WTC11 (cell line): ENCODE results near the gene UTP4. TPM values are rescaled to one million over a fixed set of nuclear protein-coding genes. Genes with fewer than 3 reads are reported as not detected.

Source experiments
- ATAC-seq: fragments of 200-7000 bp; cut with Tn5 transposase; 2 replicates; pipeline ENCODE4 v1.10.0; 2021; ENCODE audit warnings: mild to moderate bottlenecking, moderate library complexity
- CTCF ChIA-PET: fragments of 300-600 bp; sonication (Branson Sonifier 250); formaldehyde crosslinking; loops from one replicate; lab custom pipeline; 2021; ENCODE audit warnings: antibody characterized with exemption; lab: Charles Lee
- POLR2A ChIA-PET: fragments of 350-600 bp; sonication (Branson Sonifier 250); formaldehyde crosslinking; loops from one replicate; lab custom pipeline; 2021; ENCODE audit warnings: antibody characterized with exemption; lab: Charles Lee
- DNase-seq: peaks from one replicate; pipeline ENCODE4 v3.0.0; 2021; ENCODE audit warnings: low spot score
- H3K27ac Mint-ChIP-seq: 2 replicates; pipeline ENCODE4 v1.8.0; 2021; ENCODE audit warnings: mixed read lengths
- H3K27me3 Mint-ChIP-seq: 2 replicates; pipeline ENCODE4 v1.8.0; 2021; ENCODE audit warnings: low read depth, mild to moderate bottlenecking, moderate library complexity, mixed read lengths
- H3K36me3 Mint-ChIP-seq: 2 replicates; pipeline ENCODE4 v1.8.0; 2021; ENCODE audit warnings: mixed read lengths
- H3K4me1 Mint-ChIP-seq: 2 replicates; pipeline ENCODE4 v1.8.0; 2022; ENCODE audit warnings: mixed read lengths
- H3K4me3 Mint-ChIP-seq: 2 replicates; pipeline ENCODE4 v1.8.0; 2021; ENCODE audit warnings: mild to moderate bottlenecking, moderate library complexity, mixed read lengths
- H3K9me3 Mint-ChIP-seq: 2 replicates; pipeline ENCODE4 v1.8.0; 2021; ENCODE audit warnings: mixed read lengths
- ATF3 ChIP-seq: sonication (generic); formaldehyde crosslinking; conservative IDR thresholded peaks from 2 replicates; pipeline ENCODE4 v1.8.1; 2022; ENCODE audit warnings: mild to moderate bottlenecking, missing genetic modification reagents
- EMX1 ChIP-seq: fragments of 250-450 bp; sonication (Bioruptor Pico); IDR thresholded peaks from 2 replicates; pipeline ENCODE4 v1.8.0; 2021; ENCODE audit warnings: mild to moderate bottlenecking
- FOXJ3 ChIP-seq: sonication (generic); formaldehyde crosslinking; IDR thresholded peaks from 2 replicates; pipeline ENCODE4 v1.9.0; 2021; ENCODE audit warnings: missing genetic modification reagents, mild to moderate bottlenecking, borderline replicate concordance
- GTF2I ChIP-seq: fragments of 250-450 bp; sonication (Bioruptor Pico); conservative IDR thresholded peaks from 2 replicates; pipeline ENCODE4 v1.4.0; 2021; ENCODE audit warnings: mild to moderate bottlenecking
- HMGA2 ChIP-seq: fragments of 250-450 bp; sonication (Bioruptor Pico); IDR thresholded peaks from 2 replicates; pipeline ENCODE4 v1.4.0; 2021; ENCODE audit warnings: mild to moderate bottlenecking, moderate library complexity
- JUN ChIP-seq: sonication (generic); formaldehyde crosslinking; IDR thresholded peaks from 2 replicates; pipeline ENCODE4 v1.8.0; 2023; ENCODE audit warnings: mild to moderate bottlenecking, missing genetic modification reagents
- MYBL2 ChIP-seq: sonication (generic); formaldehyde crosslinking; IDR thresholded peaks from 2 replicates; pipeline ENCODE4 v1.8.1; 2023; ENCODE audit warnings: mild to moderate bottlenecking, moderate library complexity, missing genetic modification reagents
- NFATC4 ChIP-seq: fragments of 250-450 bp; sonication (Bioruptor Pico); IDR thresholded peaks from 2 replicates; pipeline ENCODE4 v1.9.0; 2021; ENCODE audit warnings: mild to moderate bottlenecking
- NR3C1 ChIP-seq: sonication (generic); formaldehyde crosslinking; conservative IDR thresholded peaks from 2 replicates; pipeline ENCODE4 v1.8.1; 2023; ENCODE audit warnings: low read depth, mild to moderate bottlenecking, missing genetic modification reagents
- PRRX2 ChIP-seq: fragments of 250-450 bp; sonication (Bioruptor Pico); IDR thresholded peaks from 2 replicates; pipeline ENCODE4 v1.8.0; 2021; ENCODE audit warnings: mild to moderate bottlenecking
- RORB ChIP-seq: fragments of 250-450 bp; sonication (Bioruptor Pico); IDR thresholded peaks from 2 replicates; pipeline ENCODE4 v1.9.0; 2021; ENCODE audit warnings: mild to moderate bottlenecking
- ZNF138 ChIP-seq: sonication (generic); formaldehyde crosslinking; conservative IDR thresholded peaks from 2 replicates; pipeline ENCODE4 v1.8.1; 2022; ENCODE audit warnings: mild to moderate bottlenecking, moderate library complexity, missing genetic modification reagents
- ZNF219 ChIP-seq: sonication (generic); formaldehyde crosslinking; IDR thresholded peaks from 2 replicates; pipeline ENCODE4 v1.8.0; 2023; ENCODE audit warnings: missing genetic modification reagents, mild to moderate bottlenecking, borderline replicate concordance
- ZNF423 ChIP-seq: fragments of 250-450 bp; sonication (Bioruptor Pico); IDR thresholded peaks from 2 replicates; pipeline ENCODE4 v2.1.2; 2022; ENCODE audit warnings: mild to moderate bottlenecking, moderate library complexity
- total RNA-seq: library from RNA; stranded (reverse); gene quantifications from 3 replicates; pipeline ENCODE4 v1.2.3, GENCODE V29; 2021
- TF ChIP-seq, protein P1 (sequence below): sonication (generic); formaldehyde crosslinking; IDR thresholded peaks from 2 replicates; pipeline ENCODE4 v1.8.1; 2022; ENCODE audit warnings: mild to moderate bottlenecking, moderate library complexity, missing genetic modification reagents
- TF ChIP-seq, protein P2 (sequence below): sonication (generic); formaldehyde crosslinking; IDR thresholded peaks from 2 replicates; pipeline ENCODE4 v1.8.1; 2023; ENCODE audit warnings: mild to moderate bottlenecking, missing genetic modification reagents, moderate library complexity
- TF ChIP-seq, protein P3 (sequence below): sonication (generic); formaldehyde crosslinking; IDR thresholded peaks from 2 replicates; pipeline ENCODE4 v1.8.0; 2023; ENCODE audit warnings: mild to moderate bottlenecking, missing genetic modification reagents
- TF ChIP-seq, protein P4 (sequence below): fragments of 250-450 bp; sonication (Bioruptor Pico); conservative IDR thresholded peaks from 2 replicates; pipeline ENCODE4 v1.9.0; 2021; ENCODE audit warnings: mild to moderate bottlenecking
- TF ChIP-seq, protein P5 (sequence below): sonication (generic); formaldehyde crosslinking; IDR thresholded peaks from 2 replicates; pipeline ENCODE4 v1.8.0; 2022; ENCODE audit warnings: mild to moderate bottlenecking, missing genetic modification reagents

The UTP4 gene
- total RNA-seq, 1 experiment from 2014 or later, result 85.7 TPM

DNA sequence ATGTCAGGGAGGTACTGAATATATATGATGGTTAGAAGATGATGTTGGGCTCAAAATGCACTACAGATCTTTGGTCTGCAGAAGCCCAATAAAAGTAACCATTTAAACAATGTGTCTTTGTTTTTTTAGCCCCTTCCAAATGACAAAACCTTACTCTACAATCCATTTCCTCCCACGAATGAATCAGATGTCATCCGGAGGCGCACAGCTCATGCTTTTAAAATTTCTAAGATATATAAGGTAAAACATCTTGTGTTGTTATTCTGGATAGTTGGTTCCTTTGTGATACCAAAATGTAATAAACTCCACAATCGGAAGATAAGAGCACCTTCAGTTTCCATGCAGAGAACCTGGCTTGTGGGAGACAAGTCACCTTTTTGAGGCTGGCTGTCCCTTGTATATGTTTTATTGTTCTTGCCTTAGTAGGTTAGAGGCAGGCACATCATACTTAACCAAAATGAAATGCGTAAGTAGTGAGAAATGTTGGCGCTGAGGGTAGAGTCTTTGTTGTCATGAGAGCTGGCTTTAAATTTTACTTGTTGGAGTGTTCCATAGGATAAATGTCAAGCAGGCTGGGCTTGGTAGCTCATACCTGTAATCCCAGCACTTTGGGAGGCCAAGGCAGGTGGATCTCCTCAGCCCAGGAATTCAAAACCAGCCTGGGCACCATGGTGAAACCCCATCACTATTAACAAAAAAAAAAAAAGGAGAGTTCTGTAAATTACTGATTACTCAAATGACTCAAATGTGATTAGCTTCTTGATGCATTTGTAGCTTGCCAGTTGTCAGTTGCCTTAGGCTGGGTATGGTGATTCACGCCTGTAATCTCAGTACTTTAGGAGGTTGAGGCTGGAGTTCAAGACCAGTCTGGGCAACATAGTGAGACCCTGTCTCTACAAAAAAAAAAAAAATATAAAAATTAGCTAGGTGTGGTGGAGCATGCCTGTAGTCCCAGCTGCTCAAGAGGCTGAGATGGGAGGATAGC lies 34.8 kb downstream of the UTP4 start:
- DNase-seq (no peak), ATAC-seq (no peak)
- Mint-ChIP-seq H3K27me3 (no peaks in the 10 kb centered on the region), H3K27ac (no peak overlapping the region; the same call in 1 of the 2 replicates), H3K4me1 (peaks cover 12% of the 10 kb centered on the region), H3K9me3 (no peaks in the 10 kb centered on the region), H3K36me3 (peaks cover 62% of the 10 kb centered on the region), H3K4me3 (no peak overlapping the region)
- TF ChIP-seq HMGA2 (CRISPR knock-in tag), result no peak
- no peak for TF ChIP-seq NR3C1 (CRISPR knock-in tag)
- no peak for TF ChIP-seq RORB
- TF ChIP-seq EMX1 (CRISPR knock-in tag), result no peak
- no peak for TF ChIP-seq GTF2I (CRISPR knock-in tag)
- TF ChIP-seq ZNF423, result no peak
- no peak for TF ChIP-seq JUN (CRISPR knock-in tag)
- TF ChIP-seq ATF3 (CRISPR knock-in tag), result no peak
- no peak for TF ChIP-seq ZNF138 (CRISPR knock-in tag)
- TF ChIP-seq FOXJ3 (CRISPR knock-in tag), result no peak
- TF ChIP-seq, protein P1, sequence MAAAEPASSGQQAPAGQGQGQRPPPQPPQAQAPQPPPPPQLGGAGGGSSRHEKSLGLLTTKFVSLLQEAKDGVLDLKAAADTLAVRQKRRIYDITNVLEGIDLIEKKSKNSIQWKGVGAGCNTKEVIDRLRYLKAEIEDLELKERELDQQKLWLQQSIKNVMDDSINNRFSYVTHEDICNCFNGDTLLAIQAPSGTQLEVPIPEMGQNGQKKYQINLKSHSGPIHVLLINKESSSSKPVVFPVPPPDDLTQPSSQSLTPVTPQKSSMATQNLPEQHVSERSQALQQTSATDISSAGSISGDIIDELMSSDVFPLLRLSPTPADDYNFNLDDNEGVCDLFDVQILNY (CRISPR knock-in tag), result no peak
- TF ChIP-seq, protein P2, sequence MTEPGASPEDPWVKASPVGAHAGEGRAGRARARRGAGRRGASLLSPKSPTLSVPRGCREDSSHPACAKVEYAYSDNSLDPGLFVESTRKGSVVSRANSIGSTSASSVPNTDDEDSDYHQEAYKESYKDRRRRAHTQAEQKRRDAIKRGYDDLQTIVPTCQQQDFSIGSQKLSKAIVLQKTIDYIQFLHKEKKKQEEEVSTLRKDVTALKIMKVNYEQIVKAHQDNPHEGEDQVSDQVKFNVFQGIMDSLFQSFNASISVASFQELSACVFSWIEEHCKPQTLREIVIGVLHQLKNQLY (CRISPR knock-in tag), result no peak
- TF ChIP-seq MYBL2 (CRISPR knock-in tag), result no peak
- no peak for TF ChIP-seq PRRX2
- no peak for TF ChIP-seq ZNF219 (CRISPR knock-in tag)
- TF ChIP-seq, protein P3, sequence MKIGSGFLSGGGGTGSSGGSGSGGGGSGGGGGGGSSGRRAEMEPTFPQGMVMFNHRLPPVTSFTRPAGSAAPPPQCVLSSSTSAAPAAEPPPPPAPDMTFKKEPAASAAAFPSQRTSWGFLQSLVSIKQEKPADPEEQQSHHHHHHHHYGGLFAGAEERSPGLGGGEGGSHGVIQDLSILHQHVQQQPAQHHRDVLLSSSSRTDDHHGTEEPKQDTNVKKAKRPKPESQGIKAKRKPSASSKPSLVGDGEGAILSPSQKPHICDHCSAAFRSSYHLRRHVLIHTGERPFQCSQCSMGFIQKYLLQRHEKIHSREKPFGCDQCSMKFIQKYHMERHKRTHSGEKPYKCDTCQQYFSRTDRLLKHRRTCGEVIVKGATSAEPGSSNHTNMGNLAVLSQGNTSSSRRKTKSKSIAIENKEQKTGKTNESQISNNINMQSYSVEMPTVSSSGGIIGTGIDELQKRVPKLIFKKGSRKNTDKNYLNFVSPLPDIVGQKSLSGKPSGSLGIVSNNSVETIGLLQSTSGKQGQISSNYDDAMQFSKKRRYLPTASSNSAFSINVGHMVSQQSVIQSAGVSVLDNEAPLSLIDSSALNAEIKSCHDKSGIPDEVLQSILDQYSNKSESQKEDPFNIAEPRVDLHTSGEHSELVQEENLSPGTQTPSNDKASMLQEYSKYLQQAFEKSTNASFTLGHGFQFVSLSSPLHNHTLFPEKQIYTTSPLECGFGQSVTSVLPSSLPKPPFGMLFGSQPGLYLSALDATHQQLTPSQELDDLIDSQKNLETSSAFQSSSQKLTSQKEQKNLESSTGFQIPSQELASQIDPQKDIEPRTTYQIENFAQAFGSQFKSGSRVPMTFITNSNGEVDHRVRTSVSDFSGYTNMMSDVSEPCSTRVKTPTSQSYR (CRISPR knock-in tag), result no peak
- TF ChIP-seq, protein P4, sequence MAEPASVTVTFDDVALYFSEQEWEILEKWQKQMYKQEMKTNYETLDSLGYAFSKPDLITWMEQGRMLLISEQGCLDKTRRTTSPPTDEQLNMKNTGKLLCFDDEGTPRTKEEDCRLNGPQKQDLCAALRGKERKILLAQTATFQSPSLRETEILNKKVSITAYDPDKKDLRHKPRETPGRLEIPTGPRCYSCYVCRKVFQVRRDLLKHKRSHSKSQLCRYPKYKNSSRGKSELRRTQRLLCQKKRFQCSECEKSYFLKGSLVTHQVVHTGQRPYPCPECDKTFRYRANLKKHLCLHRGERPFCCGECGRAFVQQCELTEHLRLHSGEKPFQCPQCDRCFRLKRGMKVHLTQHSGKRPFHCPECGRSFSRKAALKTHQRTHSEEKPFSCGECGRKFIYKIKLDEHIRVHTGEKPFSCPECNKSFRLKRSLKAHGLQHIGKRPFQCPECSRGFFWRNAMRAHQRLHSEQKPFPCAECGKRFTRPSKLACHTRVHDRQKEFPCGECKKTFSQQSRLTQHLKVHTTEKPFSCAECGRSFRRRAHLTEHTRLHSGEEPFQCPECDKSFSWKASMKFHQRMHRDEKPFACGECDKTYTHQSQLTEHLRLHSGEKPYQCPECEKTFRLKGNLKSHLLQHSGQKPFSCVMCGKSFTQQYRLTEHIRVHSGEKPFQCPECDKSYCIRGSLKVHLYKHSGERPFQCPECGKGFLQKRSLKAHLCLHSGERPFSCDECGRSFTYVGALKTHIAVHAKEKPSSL (CRISPR knock-in tag), result no peak
- TF ChIP-seq, protein P5, sequence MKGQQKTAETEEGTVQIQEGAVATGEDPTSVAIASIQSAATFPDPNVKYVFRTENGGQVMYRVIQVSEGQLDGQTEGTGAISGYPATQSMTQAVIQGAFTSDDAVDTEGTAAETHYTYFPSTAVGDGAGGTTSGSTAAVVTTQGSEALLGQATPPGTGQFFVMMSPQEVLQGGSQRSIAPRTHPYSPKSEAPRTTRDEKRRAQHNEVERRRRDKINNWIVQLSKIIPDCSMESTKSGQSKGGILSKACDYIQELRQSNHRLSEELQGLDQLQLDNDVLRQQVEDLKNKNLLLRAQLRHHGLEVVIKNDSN (CRISPR knock-in tag), result no peak
- no peak for TF ChIP-seq NFATC4 (CRISPR knock-in tag)
- POLR2A ChIA-PET, result interaction anchor here (0.6 to 0.7 kb wide), 2 partner anchors 518 to 780 kb away, joined by 3 to 4 read pairs; no protein-coding TSS in a partner anchor
- CTCF ChIA-PET, result interaction anchor here (1.0 kb wide), 1 partner anchor 265 kb away, joined by 3 read pairs; no protein-coding TSS in a partner anchor
